BLaER1 treated with 17β-estradiol and CSF1 and Interleukin-3, amounts not matched to agents 10 nM and 100 nM (cell line): Measurements from ENCODE around the gene SLC24A4.

Experiments used
- H3K27ac ChIP-seq, 11 experiments: shearing (Covaris generic); formaldehyde crosslinking; 2 replicates each; pipeline ENCODE4 v1.8.1; 2022
- H3K27me3 ChIP-seq, 11 experiments: shearing (Covaris generic); formaldehyde crosslinking; 2 replicates each; pipeline ENCODE4 v1.8.1; 2022
- H3K36me3 ChIP-seq, 11 experiments: shearing (Covaris generic); formaldehyde crosslinking; 2 replicates each; pipeline ENCODE4 v1.8.1; 2022
- H3K4me1 ChIP-seq, 10 experiments: shearing (Covaris generic); formaldehyde crosslinking; 2 replicates each; pipeline ENCODE4 v1.8.1; 2022
- H3K4me2 ChIP-seq, 11 experiments: shearing (Covaris generic); formaldehyde crosslinking; 2 replicates each; pipeline ENCODE4 v1.8.1; 2022
- H3K4me3 ChIP-seq, 10 experiments: shearing (Covaris generic); formaldehyde crosslinking; 2 replicates each; pipeline ENCODE4 v1.8.1; 2022
- H3K9ac ChIP-seq, 11 experiments: shearing (Covaris generic); formaldehyde crosslinking; 2 replicates each; pipeline ENCODE4 v1.8.1; 2022
- H3K9me3 ChIP-seq, 11 experiments: shearing (Covaris generic); formaldehyde crosslinking; replicated peaks in 1 of 11; 2 replicates each; pipeline ENCODE4 v1.8.1; 2022
- H4K20me1 ChIP-seq, 11 experiments: shearing (Covaris generic); formaldehyde crosslinking; 2 replicates each; pipeline ENCODE4 v1.8.1; 2022
- Cebpa-rat ChIP-seq, 11 experiments: shearing (Covaris generic); IDR thresholded peaks; 2 replicates each; pipeline ENCODE4 v1.8.1; 2022

The SLC24A4 gene

GRCh38 chr14:92352158-92352985 lies 29.4 kb downstream of the SLC24A4 start:
- Histone ChIP-seq H3K27ac (no peak overlapping the region), H3K4me1 (no peaks in the 10 kb centered on the region), H3K4me2 (no peak overlapping the region), H3K27me3 (no peaks in the 10 kb centered on the region), H3K4me3 (no peak overlapping the region), H3K9ac (no peak overlapping the region), H3K36me3 (no peaks in the 10 kb centered on the region), H4K20me1 (no peaks in the 10 kb centered on the region), H3K9me3 (no peaks in the 10 kb centered on the region)
- TF ChIP-seq Cebpa-rat (IDR thresholded peaks at IDR 0.05) = no peak

DNA sequence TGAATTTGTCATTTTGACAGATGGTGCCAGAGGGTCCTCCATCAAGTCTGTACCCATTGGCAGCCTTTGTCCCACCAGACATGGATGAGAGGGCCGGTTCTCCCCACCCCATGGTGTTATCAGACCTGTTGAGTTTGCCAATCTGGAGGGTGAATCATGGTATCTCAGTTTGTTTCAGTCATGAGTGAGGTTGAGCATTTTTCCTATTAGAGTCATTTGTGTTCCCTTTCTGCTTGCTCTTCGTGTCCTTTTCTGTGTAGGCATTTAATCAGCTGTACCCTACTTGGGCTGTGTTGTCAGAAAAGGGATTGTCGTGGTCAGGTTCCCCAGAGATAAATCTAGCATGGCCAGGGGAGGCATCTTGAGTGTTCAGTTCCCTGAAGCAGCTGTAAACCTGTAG lies 30.5 kb downstream of the SLC24A4 start:
- H3K27ac ChIP-seq = no peak overlapping the region
- TF ChIP-seq Cebpa-rat (IDR thresholded peaks at IDR 0.05) = no peak
- H3K36me3 ChIP-seq = no peaks in the 10 kb centered on the region
- H3K4me3 ChIP-seq = no peak overlapping the region
- no peaks in the 10 kb centered on the region for H4K20me1 ChIP-seq
- H3K9me3 ChIP-seq = no peaks in the 10 kb centered on the region
- H3K9ac ChIP-seq = no peak overlapping the region
- H3K4me1 ChIP-seq = no peaks in the 10 kb centered on the region
- no peak overlapping the region for H3K4me2 ChIP-seq
- H3K27me3 ChIP-seq = no peaks in the 10 kb centered on the region

- no peaks in the 10 kb centered on the region for H3K27me3 ChIP-seq
- H3K4me2 ChIP-seq = no peak overlapping the region
- no peak overlapping the region for H3K27ac ChIP-seq
- TF ChIP-seq Cebpa-rat (IDR thresholded peaks at IDR 0.05) = no peak
- no peak overlapping the region for H3K4me3 ChIP-seq
- no peaks in the 10 kb centered on the region for H3K9me3 ChIP-seq
- H3K4me1 ChIP-seq = no peaks in the 10 kb centered on the region
- H4K20me1 ChIP-seq = no peaks in the 10 kb centered on the region
- no peaks in the 10 kb centered on the region for H3K36me3 ChIP-seq
- no peak overlapping the region for H3K9ac ChIP-seq
These were observed 33.7 kb downstream of the SLC24A4 start for GRCh38 chr14:92356677-92357076.

GRCh38 chr14:92360651-92361370 lies 37.8 kb downstream of the SLC24A4 start:
- Histone ChIP-seq H3K36me3 (no peaks in the 10 kb centered on the region), H3K4me3 (no peak overlapping the region), H3K9ac (no peak overlapping the region), H3K9me3 (no peaks in the 10 kb centered on the region), H3K4me1 (no peaks in the 10 kb centered on the region), H3K4me2 (no peak overlapping the region), H3K27ac (no peak overlapping the region), H4K20me1 (no peaks in the 10 kb centered on the region), H3K27me3 (no peaks in the 10 kb centered on the region)
- no peak for TF ChIP-seq Cebpa-rat (IDR thresholded peaks at IDR 0.05)

- Histone ChIP-seq H3K27ac (no peak overlapping the region), H4K20me1 (no peaks in the 10 kb centered on the region), H3K9ac (no peak overlapping the region), H3K9me3 (no peaks in the 10 kb centered on the region), H3K4me1 (no peaks in the 10 kb centered on the region), H3K36me3 (no peaks in the 10 kb centered on the region), H3K4me2 (no peak overlapping the region), H3K27me3 (no peaks in the 10 kb centered on the region), H3K4me3 (no peak overlapping the region)
- no peak for TF ChIP-seq Cebpa-rat (IDR thresholded peaks at IDR 0.05)
These were observed 39.8 kb downstream of the SLC24A4 start for GRCh38 chr14:92362781-92363235.

DNA sequence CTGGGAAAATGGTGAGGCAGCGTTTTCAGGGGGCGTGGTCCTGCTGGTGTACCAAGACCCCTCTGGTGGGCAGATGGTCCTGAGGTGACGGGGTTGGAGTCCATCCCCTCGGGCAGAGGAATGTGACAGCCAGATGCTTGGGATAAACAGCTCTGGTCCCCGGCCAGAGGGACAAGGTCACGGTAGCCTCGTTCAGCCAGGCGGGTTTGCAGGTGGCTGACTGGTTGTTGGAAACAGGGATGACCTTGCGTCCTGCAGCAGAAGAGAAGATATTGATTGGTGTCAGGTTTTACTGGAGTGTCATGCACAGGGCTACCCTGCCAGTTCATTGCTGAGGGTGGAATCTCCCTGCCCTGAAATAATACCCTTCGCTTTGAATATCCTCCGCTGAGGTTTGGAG lies 43.3 kb downstream of the SLC24A4 start:
- Histone ChIP-seq H3K9ac (no peak overlapping the region), H3K36me3 (no peaks in the 10 kb centered on the region), H3K27me3 (no peaks in the 10 kb centered on the region), H3K4me3 (no peak overlapping the region), H3K4me2 (no peak overlapping the region), H3K9me3 (peaks cover 0 to 7% (median 6%) of the 10 kb centered on the region in 11 experiments; a peak in 17 of 22 replicates), H3K27ac (no peak overlapping the region), H4K20me1 (no peaks in the 10 kb centered on the region), H3K4me1 (no peaks in the 10 kb centered on the region)
- TF ChIP-seq Cebpa-rat (IDR thresholded peaks at IDR 0.05) = no peak

- H3K9me3 ChIP-seq = peaks cover 13 to 21% (median 19%) of the 10 kb centered on the region in 11 experiments; a peak in 21 of 22 replicates
- H3K4me2 ChIP-seq = no peak overlapping the region
- H3K4me1 ChIP-seq = no peaks in the 10 kb centered on the region
- no peaks in the 10 kb centered on the region for H3K36me3 ChIP-seq
- no peak overlapping the region for H3K9ac ChIP-seq
- no peaks in the 10 kb centered on the region for H4K20me1 ChIP-seq
- TF ChIP-seq Cebpa-rat (IDR thresholded peaks at IDR 0.05) = no peak
- H3K27me3 ChIP-seq = no peaks in the 10 kb centered on the region
- no peak overlapping the region for H3K4me3 ChIP-seq
- no peak overlapping the region for H3K27ac ChIP-seq
These were observed 45.0 kb downstream of the SLC24A4 start for GRCh38 chr14:92368001-92368400.

GRCh38 chr14:92369097-92369496 lies 46.1 kb downstream of the SLC24A4 start:
- no peak overlapping the region for H3K4me3 ChIP-seq
- H3K4me2 ChIP-seq = no peak overlapping the region
- no peaks in the 10 kb centered on the region for H3K36me3 ChIP-seq
- H3K4me1 ChIP-seq = no peaks in the 10 kb centered on the region
- TF ChIP-seq Cebpa-rat (IDR thresholded peaks at IDR 0.05) = no peak
- H4K20me1 ChIP-seq = no peaks in the 10 kb centered on the region
- no peak overlapping the region for H3K27ac ChIP-seq
- no peak overlapping the region for H3K9ac ChIP-seq
- H3K27me3 ChIP-seq = no peaks in the 10 kb centered on the region
- peaks cover 13 to 21% (median 19%) of the 10 kb centered on the region in 11 experiments; a peak in 21 of 22 replicates for H3K9me3 ChIP-seq

DNA sequence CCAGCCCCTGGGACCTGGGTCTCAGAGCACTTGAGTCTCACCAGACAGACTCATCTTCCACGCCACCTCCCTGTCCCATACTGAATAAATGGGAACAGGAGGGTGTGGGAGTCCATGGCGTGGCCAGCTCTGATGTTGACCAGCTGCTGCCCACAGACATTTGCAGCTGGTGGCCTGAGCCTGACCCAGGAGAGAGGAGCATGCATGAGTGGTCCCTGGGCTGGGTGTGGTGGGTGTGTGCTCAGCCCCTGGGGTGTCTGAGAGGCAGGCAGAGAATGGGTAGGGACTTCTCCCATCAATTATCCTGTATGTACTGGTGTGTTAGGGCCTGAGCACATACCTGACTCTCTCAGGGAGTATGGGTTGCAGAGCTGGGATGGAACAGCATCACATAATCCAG lies 49.3 kb downstream of the SLC24A4 start:
- Histone ChIP-seq H3K27me3 (no peaks in the 10 kb centered on the region), H3K27ac (no peak overlapping the region), H3K4me1 (no peaks in the 10 kb centered on the region), H3K4me3 (no peak overlapping the region), H3K9me3 (peaks cover 13 to 21% (median 19%) of the 10 kb centered on the region in 11 experiments; a peak in 21 of 22 replicates), H4K20me1 (no peaks in the 10 kb centered on the region), H3K36me3 (no peaks in the 10 kb centered on the region), H3K9ac (no peak overlapping the region), H3K4me2 (no peak overlapping the region)
- no peak for TF ChIP-seq Cebpa-rat (IDR thresholded peaks at IDR 0.05)
